Measurements from ENCODE around the gene CRY1. TPM values are rescaled to one million over a fixed set of nuclear protein-coding genes. Genes with fewer than 3 reads are reported as not detected.
A peak's percentile ranks its signal among the peaks of the same experiment; 100 is the strongest.

The CRY1 gene
- total and polyA plus RNA-seq, 2 of the 4 experiments (the other 2 are of a cell fraction) = 5.9 to 9.9 TPM

- in situ Hi-C loops (cut with MboI; ENCODE audit: low sequenced_read_pairs) (loop anchor here (5.0 to 25.0 kb wide), 3 partner anchors 183 to 755 kb away; a partner anchor contains a TSS), intact Hi-C loops (cut with micrococcal nuclease) (loop anchor here (1.0 to 5.0 kb wide), 5 partner anchors 187 to 753 kb away; a partner anchor contains a TSS), dilution Hi-C loops (cut with HindIII; ENCODE audit: low sequenced_read_pairs, unreplicated experiment) (no loop called here)
- no peak overlapping the region for H3K18ac ChIP-seq (ENCODE audit: low read depth, low read length)
- H3K14ac ChIP-seq (replicated peaks; ENCODE audit: low read depth, low read length) = no peak overlapping the region
- no peak overlapping the region for H4K5ac ChIP-seq (ENCODE audit: low read depth, low read length)
- no peaks in the 10 kb centered on the region for H3K9me3 ChIP-seq (ENCODE audit: control insufficient read depth, insufficient read depth, low read length)
- no peaks in the 10 kb centered on the region for H3K36me3 ChIP-seq (ENCODE audit: control insufficient read depth, insufficient read depth, low read length)
- H3K4ac ChIP-seq (ENCODE audit: low read depth, low read length) = no peak overlapping the region
- H2BK20ac ChIP-seq (ENCODE audit: low read depth, low read length) = no peak overlapping the region
- DNase-seq (peak; percentile 68), ATAC-seq (ENCODE audit: low read depth) (peak; percentile 94)
- H2AK5ac ChIP-seq (ENCODE audit: low read depth, low read length) = no peak overlapping the region
- H3K27me3 ChIP-seq (ENCODE audit: control insufficient read depth, insufficient read depth, low read length) = no peaks in the 10 kb centered on the region
- H4K8ac ChIP-seq (ENCODE audit: low read depth in 2 of 2, low read length in 2 of 2) = no peak overlapping the region
- ChIA-PET POLR2A (ENCODE audit: unreplicated experiment) (no interaction called here), CTCF (interaction anchor here (0.5 to 6.7 kb wide), 20 partner anchors 10 to 482 kb away, joined by 3 to 85 read pairs (median 4); a partner anchor contains a TSS)
- H3K4me1 ChIP-seq (ENCODE audit: control insufficient read depth, insufficient read depth, low read length) = no peaks in the 10 kb centered on the region
- no peak overlapping the region for H3K4me3 ChIP-seq (ENCODE audit: insufficient read depth, low read depth, low read length)
- TF ChIP-seq MAFK (IDR thresholded peaks at IDR 0.05; ENCODE audit: low read depth, low read length) (no peak), NFE2L2 (IDR thresholded peaks at IDR 0.05; ENCODE audit: low read depth, low read length) (no peak), MXI1 (IDR thresholded peaks at IDR 0.05; ENCODE audit: borderline replicate concordance, low read depth, low read length) (no peak), RAD21 (IDR thresholded peaks at IDR 0.05; ENCODE audit: low read length) (peak; percentile 97), MAZ (IDR thresholded peaks at IDR 0.05; ENCODE audit: borderline replicate concordance, low read depth, low read length) (no peak), BHLHE40 (IDR thresholded peaks at IDR 0.05; ENCODE audit: low read depth, low read length) (no peak), POLR2A (IDR thresholded peaks at IDR 0.05; ENCODE audit: low read depth, low read length) (no peak), SMC3 (IDR thresholded peaks at IDR 0.05; ENCODE audit: low read depth, low read length) (peak; percentile 95), FOS (IDR thresholded peaks at IDR 0.05; ENCODE audit: low read depth, low read length) (no peak)
- TF ChIP-seq, protein P1, sequence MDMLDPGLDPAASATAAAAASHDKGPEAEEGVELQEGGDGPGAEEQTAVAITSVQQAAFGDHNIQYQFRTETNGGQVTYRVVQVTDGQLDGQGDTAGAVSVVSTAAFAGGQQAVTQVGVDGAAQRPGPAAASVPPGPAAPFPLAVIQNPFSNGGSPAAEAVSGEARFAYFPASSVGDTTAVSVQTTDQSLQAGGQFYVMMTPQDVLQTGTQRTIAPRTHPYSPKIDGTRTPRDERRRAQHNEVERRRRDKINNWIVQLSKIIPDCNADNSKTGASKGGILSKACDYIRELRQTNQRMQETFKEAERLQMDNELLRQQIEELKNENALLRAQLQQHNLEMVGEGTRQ (IDR thresholded peaks at IDR 0.05; ENCODE audit: low read depth, low read length) = no peak
- TF ChIP-seq, protein P2, sequence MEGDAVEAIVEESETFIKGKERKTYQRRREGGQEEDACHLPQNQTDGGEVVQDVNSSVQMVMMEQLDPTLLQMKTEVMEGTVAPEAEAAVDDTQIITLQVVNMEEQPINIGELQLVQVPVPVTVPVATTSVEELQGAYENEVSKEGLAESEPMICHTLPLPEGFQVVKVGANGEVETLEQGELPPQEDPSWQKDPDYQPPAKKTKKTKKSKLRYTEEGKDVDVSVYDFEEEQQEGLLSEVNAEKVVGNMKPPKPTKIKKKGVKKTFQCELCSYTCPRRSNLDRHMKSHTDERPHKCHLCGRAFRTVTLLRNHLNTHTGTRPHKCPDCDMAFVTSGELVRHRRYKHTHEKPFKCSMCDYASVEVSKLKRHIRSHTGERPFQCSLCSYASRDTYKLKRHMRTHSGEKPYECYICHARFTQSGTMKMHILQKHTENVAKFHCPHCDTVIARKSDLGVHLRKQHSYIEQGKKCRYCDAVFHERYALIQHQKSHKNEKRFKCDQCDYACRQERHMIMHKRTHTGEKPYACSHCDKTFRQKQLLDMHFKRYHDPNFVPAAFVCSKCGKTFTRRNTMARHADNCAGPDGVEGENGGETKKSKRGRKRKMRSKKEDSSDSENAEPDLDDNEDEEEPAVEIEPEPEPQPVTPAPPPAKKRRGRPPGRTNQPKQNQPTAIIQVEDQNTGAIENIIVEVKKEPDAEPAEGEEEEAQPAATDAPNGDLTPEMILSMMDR (conservative IDR thresholded peaks at IDR 0.05; ENCODE audit: low read depth, low read length) = peak; percentile 97
- no peak overlapping the region for H3K56ac ChIP-seq (ENCODE audit: extremely low read depth, insufficient read depth, low read length)
- no peaks in the 10 kb centered on the region for H3K79me1 ChIP-seq (ENCODE audit: low read depth in 1 of 2, low read length in 2 of 2)
- no peaks in the 10 kb centered on the region for H3K9me1 ChIP-seq (ENCODE audit: insufficient read depth, low read length)
- WGBS, 2 experiments (ENCODE audit: extremely low coverage in 2 of 2, insufficient read length in 1 of 2) = no CpG with 5 or more reads among the region's 10 CpGs
- no TSS peak for BruUV-seq (replicated peaks)
- H3K23ac ChIP-seq (ENCODE audit: low read depth, low read length) = no peak overlapping the region
- peak overlapping the region; percentile 86 for H2AFZ ChIP-seq (replicated peaks; ENCODE audit: low read length, poor library complexity)
- no peak overlapping the region for H3K27ac ChIP-seq (ENCODE audit: insufficient read depth, low read length)
- peak overlapping the region; percentile 49 for H2AK9ac ChIP-seq (replicated peaks; ENCODE audit: low read depth, low read length, poor library complexity)
- no peak overlapping the region for H2BK5ac ChIP-seq (ENCODE audit: low read depth, low read length, poor library complexity, severe bottlenecking)
- no peak overlapping the region for H4K91ac ChIP-seq (ENCODE audit: insufficient read depth, low read depth, low read length)
- no peak overlapping the region for H2BK120ac ChIP-seq (ENCODE audit: low read depth, low read length)
- H2BK15ac ChIP-seq (ENCODE audit: low read depth, low read length) = no peak overlapping the region
- no peaks in the 10 kb centered on the region for H4K20me1 ChIP-seq (ENCODE audit: insufficient read depth, low read length)
- H3K4me2 ChIP-seq (ENCODE audit: low read depth, low read length) = peak overlapping the region; percentile 60
- no peak overlapping the region for H3K9ac ChIP-seq (ENCODE audit: low read depth, low read length)
Observed at GRCh38 chr12:107131832-107132616, 38.7 kb upstream of the CRY1 start.

All from IMR-90 (cell line).